GM12891 (cell line): ENCODE results near the gene PNPLA6.

Source experiments
- POLR2A ChIP-seq: IDR thresholded peaks from 2 replicates; pipeline ENCODE4 v1.6.1; 2011; ENCODE audit warnings: low read depth, low read length, control low read depth
- POLR2AphosphoS5 ChIP-seq: IDR thresholded peaks from 2 replicates; pipeline ENCODE4 v1.6.1; 2011; ENCODE audit warnings: low read depth, low read length, control low read depth
- POU2F2 ChIP-seq: IDR thresholded peaks from 2 replicates; pipeline ENCODE4 v1.6.1; 2011; ENCODE audit warnings: low read depth, mild to moderate bottlenecking, control low read depth, low read length, moderate library complexity
- TAF1 ChIP-seq: IDR thresholded peaks from 2 replicates; pipeline ENCODE4 v1.6.1; 2011; ENCODE audit warnings: low read depth, low read length, control low read depth

DNA sequence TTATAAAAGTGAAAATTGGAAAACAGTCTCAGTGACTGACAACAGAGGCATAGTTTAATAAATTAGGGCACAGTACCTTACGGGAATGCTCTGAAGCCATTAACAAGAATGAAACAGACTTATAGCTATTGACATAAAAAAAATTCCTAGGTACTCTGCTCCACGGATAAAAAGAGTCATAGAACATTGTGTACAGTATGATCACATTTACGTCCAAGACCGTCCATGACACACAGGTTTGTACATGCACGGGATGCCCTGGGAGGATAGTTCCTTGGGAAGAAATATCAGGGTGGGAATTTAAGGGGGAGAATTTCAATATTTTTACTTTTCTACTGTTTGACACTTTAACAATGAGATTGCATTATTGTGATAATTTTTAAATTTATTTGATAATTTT is 35.2 kb downstream of the PNPLA6 start:
- TF ChIP-seq POLR2AphosphoS5 = no peak
- no peak for TF ChIP-seq POLR2A
- no peak for TF ChIP-seq TAF1
- no peak for TF ChIP-seq POU2F2
